Endodermal cell (in vitro differentiated cells): ENCODE measurements around the gene TMEM151A. TPM values are rescaled to one million over a fixed set of nuclear protein-coding genes. Genes with fewer than 3 reads are reported as not detected.
A peak's percentile ranks its signal among the peaks of the same experiment; 100 is the strongest.
"Not testable (repeated sequence)": the region's sequence is repeated elsewhere in the genome, so short reads cannot be mapped to it uniquely, and the experiment has no call there.

Source experiments
- DNase-seq: peaks from one replicate; pipeline ENCODE4 v3.0.0-alpha.2; 2017
- H3K27ac ChIP-seq: 2 replicates; pipeline ENCODE4 v1.5.1; 2013; ENCODE audit warnings: mild to moderate bottlenecking, low read depth, low read length, moderate library complexity
- H3K27me3 ChIP-seq: 2 replicates; pipeline ENCODE4 v1.6.1; 2013; ENCODE audit warnings: mild to moderate bottlenecking, low read length, moderate library complexity; ENCODE audit not compliant: insufficient read depth, control insufficient read depth, poor library complexity, severe bottlenecking
- H3K36me3 ChIP-seq: 2 replicates; pipeline ENCODE4 v1.7.0; 2013; ENCODE audit warnings: mild to moderate bottlenecking, low read length, moderate library complexity; ENCODE audit not compliant: control insufficient read depth, insufficient read depth
- H3K4me1 ChIP-seq: one replicate; pipeline ENCODE4 v1.7.0; 2013; ENCODE audit warnings: low read length; ENCODE audit not compliant: control insufficient read depth, insufficient read depth
- H3K4me3 ChIP-seq: 2 replicates; pipeline ENCODE4 v1.5.1; 2013; ENCODE audit warnings: mild to moderate bottlenecking, low read length, moderate library complexity
- H3K9ac ChIP-seq: 2 replicates; pipeline ENCODE4 v1.6.1; 2013; ENCODE audit warnings: mild to moderate bottlenecking, low read length, moderate library complexity; ENCODE audit not compliant: poor library complexity, severe bottlenecking; ENCODE audit errors: extremely low read depth
- H3K9me3 ChIP-seq: 2 replicates; pipeline ENCODE4 v1.6.1; 2013; ENCODE audit warnings: mild to moderate bottlenecking, low read length, moderate library complexity; ENCODE audit not compliant: control insufficient read depth
- H3K27ac Mint-ChIP-seq: 2 replicates; pipeline ENCODE4 v1.8.0; 2020; ENCODE audit warnings: mixed read lengths
- H3K27me3 Mint-ChIP-seq: 2 replicates; pipeline ENCODE4 v1.8.0; 2021; ENCODE audit warnings: mild to moderate bottlenecking, mixed read lengths; ENCODE audit not compliant: insufficient read depth
- H3K36me3 Mint-ChIP-seq: 2 replicates; pipeline ENCODE4 v1.8.0; 2020; ENCODE audit warnings: low read depth, mixed read lengths
- H3K4me1 Mint-ChIP-seq: 2 replicates; pipeline ENCODE4 v1.8.0; 2020; ENCODE audit warnings: mixed read lengths
- H3K4me3 Mint-ChIP-seq: 2 replicates; pipeline ENCODE4 v1.8.0; 2020; ENCODE audit warnings: mild to moderate bottlenecking, moderate library complexity, mixed read lengths
- H3K9me3 Mint-ChIP-seq: 2 replicates; pipeline ENCODE4 v1.8.0; 2020; ENCODE audit warnings: mild to moderate bottlenecking, mixed read lengths
- WGBS, 2 experiments: methylation state at CpG; one replicate each; pipeline versions ENCODE4 v1.1.5 to v1.1.7; 2013; ENCODE audit warnings: missing lambda C conversion rate in 2 of 2, mixed read lengths in 1 of 2; ENCODE audit not compliant: insufficient coverage in 1 of 2, insufficient read length in 1 of 2; 5-methylcytosine and 5-hydroxymethylcytosine counted together
- total RNA-seq, 2 donors: library from RNA; stranded (reverse); fragmentation: NEBNext Ultra II Directional in 1 of 2; extraction: Animal tissue kit (Norgen Biotek cat#: 25700) in 1 of 2; gene quantifications; 2 replicates in 1 of 2; 3 replicates in 1 of 2; pipeline ENCODE4 v1.2.1, GENCODE V29; 2021
- TF ChIP-seq, protein P1 (sequence below): fragments of 200-600 bp; sonication (generic); conservative IDR thresholded peaks from 2 replicates; pipeline ENCODE4 v1.5.0; 2021; ENCODE audit warnings: antibody characterized with exemption, mild to moderate bottlenecking

The TMEM151A gene
- total RNA-seq, 2 donors from 2014 or later = 0.20 TPM; not detected in 1

DNA sequence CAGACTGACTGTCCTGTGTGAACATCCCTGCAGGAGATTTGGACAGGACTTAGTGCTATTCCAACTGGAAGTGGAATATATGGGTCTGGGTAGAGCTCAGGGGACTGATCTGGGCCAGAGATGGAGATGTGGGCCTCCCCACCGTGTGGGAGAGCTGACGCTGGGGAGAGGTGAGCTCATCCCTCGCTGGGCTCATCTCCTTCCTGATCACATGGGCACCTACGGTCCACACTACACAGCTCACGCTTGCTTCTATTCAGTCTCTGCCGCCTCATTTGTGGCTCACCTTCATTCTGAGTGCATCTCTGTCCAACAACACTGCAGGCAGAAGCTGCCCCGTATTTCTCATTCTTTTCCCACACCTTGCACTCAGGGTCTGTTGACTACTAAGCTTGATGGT is 39.9 kb upstream of the TMEM151A start:
- DNase-seq = no peak
- no peaks in the 10 kb centered on the region for H3K4me1 ChIP-seq
- no peak overlapping the region for H3K27ac ChIP-seq
- no peak overlapping the region for H3K27ac Mint-ChIP-seq
- no peaks in the 10 kb centered on the region for H3K27me3 ChIP-seq
- 94 to 96% methylated on average over 6 to 7 of the region's 7 CpGs for WGBS, 2 experiments
- peaks cover 8% of the 10 kb centered on the region for H3K4me1 Mint-ChIP-seq
- TF ChIP-seq, protein P1, sequence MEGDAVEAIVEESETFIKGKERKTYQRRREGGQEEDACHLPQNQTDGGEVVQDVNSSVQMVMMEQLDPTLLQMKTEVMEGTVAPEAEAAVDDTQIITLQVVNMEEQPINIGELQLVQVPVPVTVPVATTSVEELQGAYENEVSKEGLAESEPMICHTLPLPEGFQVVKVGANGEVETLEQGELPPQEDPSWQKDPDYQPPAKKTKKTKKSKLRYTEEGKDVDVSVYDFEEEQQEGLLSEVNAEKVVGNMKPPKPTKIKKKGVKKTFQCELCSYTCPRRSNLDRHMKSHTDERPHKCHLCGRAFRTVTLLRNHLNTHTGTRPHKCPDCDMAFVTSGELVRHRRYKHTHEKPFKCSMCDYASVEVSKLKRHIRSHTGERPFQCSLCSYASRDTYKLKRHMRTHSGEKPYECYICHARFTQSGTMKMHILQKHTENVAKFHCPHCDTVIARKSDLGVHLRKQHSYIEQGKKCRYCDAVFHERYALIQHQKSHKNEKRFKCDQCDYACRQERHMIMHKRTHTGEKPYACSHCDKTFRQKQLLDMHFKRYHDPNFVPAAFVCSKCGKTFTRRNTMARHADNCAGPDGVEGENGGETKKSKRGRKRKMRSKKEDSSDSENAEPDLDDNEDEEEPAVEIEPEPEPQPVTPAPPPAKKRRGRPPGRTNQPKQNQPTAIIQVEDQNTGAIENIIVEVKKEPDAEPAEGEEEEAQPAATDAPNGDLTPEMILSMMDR = no peak
- H3K9me3 ChIP-seq = no peaks in the 10 kb centered on the region
- H3K27me3 Mint-ChIP-seq = no peaks in the 10 kb centered on the region
- no peak overlapping the region for H3K4me3 ChIP-seq
- peaks cover 12% of the 10 kb centered on the region for H3K36me3 Mint-ChIP-seq
- peaks cover 12% of the 10 kb centered on the region for H3K36me3 ChIP-seq
- H3K9me3 Mint-ChIP-seq = no peaks in the 10 kb centered on the region
- H3K4me3 Mint-ChIP-seq = no peak overlapping the region
- H3K9ac ChIP-seq = no peak overlapping the region

DNA sequence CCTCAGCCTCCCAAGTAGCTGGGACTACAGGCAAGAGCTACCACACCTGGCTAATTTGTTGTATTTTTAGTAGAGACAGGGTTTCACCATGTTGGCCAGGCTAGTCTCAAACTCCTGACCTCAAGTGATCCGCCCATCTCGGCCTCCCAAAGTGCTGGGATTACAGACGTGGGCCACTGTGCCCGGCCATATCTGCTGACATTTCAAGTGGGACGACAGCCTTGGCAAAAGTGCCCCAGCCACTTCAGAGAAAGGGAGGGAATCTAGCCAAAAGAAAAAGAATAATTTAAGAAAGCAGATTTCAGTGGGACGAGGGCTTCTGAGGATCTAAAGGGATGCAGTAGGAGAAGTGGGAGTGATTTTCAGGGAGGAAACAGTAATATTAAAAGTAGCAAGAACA is 38.6 kb upstream of the TMEM151A start:
- H3K27ac Mint-ChIP-seq, H3K27me3 Mint-ChIP-seq, DNase-seq, H3K27ac ChIP-seq, H3K27me3 ChIP-seq, H3K9me3 Mint-ChIP-seq, H3K4me3 Mint-ChIP-seq, H3K4me3 ChIP-seq, H3K9ac ChIP-seq, H3K36me3 ChIP-seq, H3K4me1 ChIP-seq, H3K4me1 Mint-ChIP-seq, H3K9me3 ChIP-seq: not testable (repeated sequence)
- 91 to 93% methylated on average over 6 of the region's 6 CpGs for WGBS, 2 experiments
- peaks cover 12% of the 10 kb centered on the region for H3K36me3 Mint-ChIP-seq

DNA sequence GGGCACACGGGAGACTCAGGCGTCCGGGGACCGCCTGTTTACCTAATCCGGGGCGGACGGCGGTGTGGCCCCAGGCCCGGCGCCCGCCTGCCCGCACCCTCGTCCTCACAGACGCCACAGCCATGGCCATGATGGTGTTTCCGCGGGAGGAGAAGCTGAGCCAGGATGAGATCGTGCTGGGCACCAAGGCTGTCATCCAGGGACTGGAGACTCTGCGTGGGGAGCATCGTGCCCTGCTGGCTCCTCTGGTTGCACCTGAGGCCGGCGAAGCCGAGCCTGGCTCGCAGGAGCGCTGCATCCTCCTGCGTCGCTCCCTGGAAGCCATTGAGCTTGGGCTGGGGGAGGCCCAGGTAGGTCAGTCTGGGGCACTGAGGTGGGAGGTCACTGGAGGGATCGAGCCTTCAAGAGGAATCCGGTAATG is 33.2 kb upstream of the TMEM151A start:
- Histone ChIP-seq H3K9ac (peak overlapping the region; percentile 83), H3K27ac (no peak overlapping the region), H3K36me3 (peaks cover 33% of the 10 kb centered on the region), H3K9me3 (no peaks in the 10 kb centered on the region), H3K4me3 (peak overlapping the region; percentile 96), H3K4me1 (no peaks in the 10 kb centered on the region), H3K27me3 (no peaks in the 10 kb centered on the region)
- no peak for DNase-seq
- H3K4me3 Mint-ChIP-seq = peak overlapping the region; percentile 86
- H3K27ac Mint-ChIP-seq = peak overlapping the region; percentile 55
- 9% methylated on average over 20 to 28 of the region's 28 CpGs for WGBS, 2 experiments
- H3K36me3 Mint-ChIP-seq = peaks cover 33% of the 10 kb centered on the region
- TF ChIP-seq, protein P1 = peak; percentile 32
- no peaks in the 10 kb centered on the region for H3K27me3 Mint-ChIP-seq
- H3K4me1 Mint-ChIP-seq = peaks cover 4% of the 10 kb centered on the region
- no peaks in the 10 kb centered on the region for H3K9me3 Mint-ChIP-seq

DNA sequence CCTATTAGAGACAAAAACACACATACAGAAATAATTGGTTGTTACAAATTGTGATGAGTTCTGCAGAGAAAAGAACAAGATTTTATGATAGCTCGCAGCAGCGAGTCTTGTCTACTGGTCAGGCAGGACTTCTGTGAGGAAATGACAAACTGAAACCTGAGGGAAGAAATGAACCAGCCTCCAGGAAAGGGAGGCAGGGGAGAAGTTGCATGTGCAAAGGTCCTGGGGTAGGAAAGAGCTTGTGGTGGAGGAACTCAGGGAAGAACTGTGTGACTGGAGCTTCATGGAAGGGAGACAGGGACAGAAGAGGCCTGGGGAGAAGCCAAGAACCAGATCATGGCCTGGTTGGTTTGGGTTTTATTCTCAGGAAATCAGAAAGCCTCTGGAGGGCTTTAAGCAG is 32.5 kb upstream of the TMEM151A start:
- H3K27ac ChIP-seq = no peak overlapping the region
- WGBS, 2 experiments = 92 to 100% methylated on average over 2 of the region's 2 CpGs
- no peaks in the 10 kb centered on the region for H3K4me1 ChIP-seq
- no peaks in the 10 kb centered on the region for H3K9me3 ChIP-seq
- no peak for DNase-seq
- H3K27me3 ChIP-seq = no peaks in the 10 kb centered on the region
- no peaks in the 10 kb centered on the region for H3K27me3 Mint-ChIP-seq
- H3K4me3 Mint-ChIP-seq = peak overlapping the region; percentile 86
- H3K4me1 Mint-ChIP-seq = peaks cover 4% of the 10 kb centered on the region
- H3K36me3 ChIP-seq = peaks cover 34% of the 10 kb centered on the region
- peak overlapping the region; percentile 96 for H3K4me3 ChIP-seq
- H3K9ac ChIP-seq = no peak overlapping the region
- no peak overlapping the region for H3K27ac Mint-ChIP-seq
- no peaks in the 10 kb centered on the region for H3K9me3 Mint-ChIP-seq
- H3K36me3 Mint-ChIP-seq = peaks cover 36% of the 10 kb centered on the region
- TF ChIP-seq, protein P1 = no peak
